CD4-positive, alpha-beta T cell treated with Interleukin-21 for 1 hour (primary cell): ENCODE results near the gene CHP2.
"Not testable (repeated sequence)": the region's sequence is repeated elsewhere in the genome, so short reads cannot be mapped to it uniquely, and the experiment has no call there.

ENCODE experiments used
- DNase-seq: peaks from one replicate; pipeline ENCODE4 v3.0.0-alpha.2; 2020

The CHP2 gene

GRCh38 chr16:23754594-23755483 is at the start of gene CHP2:
Gene CHP2, plus strand, starts transcription at chr16:23755026. Its CDS starts 24 bp downstream, at chr16:23755050.
- no peak for DNase-seq

- DNase-seq, result no peak
Observed at GRCh38 chr16:23705517-23705902, 49.3 kb upstream of the CHP2 start.

GRCh38 chr16:23706439-23706838 is 48.4 kb upstream of the CHP2 start:
- no peak for DNase-seq

- DNase-seq, result no peak
Observed at GRCh38 chr16:23709536-23709935, 45.3 kb upstream of the CHP2 start.

- no peak for DNase-seq
Observed at GRCh38 chr16:23710008-23710407, 44.8 kb upstream of the CHP2 start.

- no peak for DNase-seq
Observed at GRCh38 chr16:23710504-23710903, 44.3 kb upstream of the CHP2 start.

GRCh38 chr16:23711785-23712184 is 43.0 kb upstream of the CHP2 start:
- DNase-seq, result no peak

- no peak for DNase-seq
Observed at GRCh38 chr16:23712976-23713375, 41.9 kb upstream of the CHP2 start, which contains the start of gene ERN2. Gene ERN2, minus strand, starts transcription at chr16:23713222. Its CDS starts 35 bp downstream, at chr16:23713187.

GRCh38 chr16:23716484-23716883 is 38.3 kb upstream of the CHP2 start:
- DNase-seq, result no peak

GRCh38 chr16:23722613-23723240 is 32.1 kb upstream of the CHP2 start:
- not testable (repeated sequence) for DNase-seq

GRCh38 chr16:23724096-23724784 is 30.6 kb upstream of the CHP2 start:
- no peak for DNase-seq

GRCh38 chr16:23724785-23725131 is 30.1 kb upstream of the CHP2 start:
- no peak for DNase-seq

- no peak for DNase-seq
Observed at GRCh38 chr16:23726710-23727109, 28.1 kb upstream of the CHP2 start.

GRCh38 chr16:23728112-23728477 is 26.7 kb upstream of the CHP2 start:
- no peak for DNase-seq

GRCh38 chr16:23729503-23730424 is 25.1 kb upstream of the CHP2 start:
- DNase-seq, result no peak

GRCh38 chr16:23734176-23734893 is 20.5 kb upstream of the CHP2 start:
- DNase-seq, result no peak

GRCh38 chr16:23737423-23738028 is 17.3 kb upstream of the CHP2 start:
- not testable (repeated sequence) for DNase-seq

- no peak for DNase-seq
Observed at GRCh38 chr16:23739516-23739915, 15.3 kb upstream of the CHP2 start.

GRCh38 chr16:23741675-23742303 is 13.0 kb upstream of the CHP2 start:
- no peak for DNase-seq

GRCh38 chr16:23742766-23743165 is 12.1 kb upstream of the CHP2 start:
- no peak for DNase-seq

GRCh38 chr16:23745263-23745662 is 9.6 kb upstream of the CHP2 start:
- DNase-seq, result no peak
